ENCODE results near the gene TRIM22. TPM values are rescaled to one million over a fixed set of nuclear protein-coding genes. Genes with fewer than 3 reads are reported as not detected.

Gene TRIM22
- total and polyA plus RNA-seq, 9 of the 15 experiments (the other 6 are each of a cell fraction or from before 2014, with no cell fraction given) = 0.06 to 1.1 (median 0.18) TPM; not detected in 2

DNA sequence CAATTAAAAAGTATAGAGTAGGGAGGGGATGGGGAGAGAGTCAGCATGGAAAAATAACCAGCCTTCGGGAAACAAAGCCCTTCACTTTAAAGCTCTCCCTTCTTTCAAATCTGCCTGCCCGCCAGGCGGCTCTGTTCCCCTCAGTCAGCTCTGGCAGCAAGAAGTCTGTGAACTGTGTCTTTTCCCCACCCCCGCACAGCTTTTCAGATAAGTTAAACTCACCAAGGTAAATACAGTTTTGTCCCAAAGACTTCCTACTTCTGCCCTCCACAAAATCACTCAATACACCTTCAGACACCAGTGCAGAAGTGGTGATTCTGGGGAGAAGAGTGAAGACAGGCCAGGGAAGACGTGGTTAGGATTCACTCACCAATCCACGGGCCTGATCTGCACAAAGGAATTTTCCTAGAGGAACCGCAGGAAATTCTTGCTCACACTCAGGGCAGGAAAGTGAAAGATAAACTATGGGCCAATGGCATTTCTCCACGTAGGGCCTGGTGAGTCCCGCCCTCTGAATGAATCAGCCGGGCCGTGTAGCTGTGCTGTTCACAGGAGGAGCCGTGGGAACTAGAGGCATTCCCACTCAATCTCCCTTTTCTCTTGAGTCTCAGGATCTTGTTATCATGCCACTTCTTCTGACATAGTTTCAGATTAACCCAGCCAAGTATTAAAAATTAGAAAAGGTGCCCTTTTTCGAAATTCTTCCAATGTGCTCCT, 4.8 kb upstream of the TRIM22 start, which contains the start of gene TRIM5 (continued):
- TF ChIP-seq HNRNPK (IDR thresholded peaks at IDR 0.05; ENCODE audit: low read depth, low read length, poor library complexity, severe bottlenecking) (no peak), KDM5B (IDR thresholded peaks at IDR 0.05; ENCODE audit: insufficient replicate concordance, low read depth, low read length) (peak; percentile 75), ZNF766 (CRISPR knock-in tag; conservative IDR thresholded peaks at IDR 0.05) (0 out of 2 replicates have a peak, but pooled peaks have one; percentile 44), TEAD1 (CRISPR knock-in tag; IDR thresholded peaks at IDR 0.05) (peak in 1 of 2 experiments; percentile 70; a peak in 1 of 4 replicates), JUN (IDR thresholded peaks at IDR 0.05; ENCODE audit: borderline replicate concordance, low read depth, low read length) (peak; percentile 42; the same call in 1 of the 2 replicates), JUN (CRISPR knock-in tag; IDR thresholded peaks at IDR 0.05; ENCODE audit: borderline replicate concordance) (no peak), ZC3H8 (IDR thresholded peaks at IDR 0.05) (no peak), EGR1 (conservative IDR thresholded peaks at IDR 0.05) (peak; percentile 98), GATAD2A (IDR thresholded peaks at IDR 0.05) (peak; percentile 73; the same call in 1 of the 2 replicates), NR1H2 (CRISPR knock-in tag; IDR thresholded peaks at IDR 0.05) (no peak), RCOR1 (IDR thresholded peaks at IDR 0.05; ENCODE audit: borderline replicate concordance in 1 of 2, low read depth in 2 of 2, low read length in 2 of 2) (peak in 1 of 2 experiments; percentile 42; a peak in 1 of 4 replicates), ZNF398 (CRISPR knock-in tag; IDR thresholded peaks at IDR 0.05) (no peak), HNRNPUL1 (IDR thresholded peaks at IDR 0.05; ENCODE audit: low read length) (no peak), NFIC (IDR thresholded peaks at IDR 0.05) (peak; percentile 27; the same call in 1 of the 2 replicates), ATF1 (CRISPR knock-in tag; IDR thresholded peaks at IDR 0.05) (no peak), ATF1 (tag; IDR thresholded peaks at IDR 0.05) (peak; percentile 94), SMAD1 (IDR thresholded peaks at IDR 0.05; ENCODE audit: low read depth, low read length, partially characterized antibody) (no peak), ZKSCAN8 (CRISPR knock-in tag; IDR thresholded peaks at IDR 0.05) (no peak), KLF10 (CRISPR knock-in tag; IDR thresholded peaks at IDR 0.05) (no peak), FOSL1 (tag; conservative IDR thresholded peaks at IDR 0.05) (peak; percentile 90), CBX2 (IDR thresholded peaks at IDR 0.05; ENCODE audit: insufficient read depth, low read length, poor library complexity, severe bottlenecking) (no peak), FOXK2 (conservative IDR thresholded peaks at IDR 0.05 in 1 of 2, IDR thresholded peaks at IDR 0.05 in 1 of 2; ENCODE audit: low read depth in 2 of 2) (peak; percentile 74 to 82)
- TF ChIP-seq, protein P1, sequence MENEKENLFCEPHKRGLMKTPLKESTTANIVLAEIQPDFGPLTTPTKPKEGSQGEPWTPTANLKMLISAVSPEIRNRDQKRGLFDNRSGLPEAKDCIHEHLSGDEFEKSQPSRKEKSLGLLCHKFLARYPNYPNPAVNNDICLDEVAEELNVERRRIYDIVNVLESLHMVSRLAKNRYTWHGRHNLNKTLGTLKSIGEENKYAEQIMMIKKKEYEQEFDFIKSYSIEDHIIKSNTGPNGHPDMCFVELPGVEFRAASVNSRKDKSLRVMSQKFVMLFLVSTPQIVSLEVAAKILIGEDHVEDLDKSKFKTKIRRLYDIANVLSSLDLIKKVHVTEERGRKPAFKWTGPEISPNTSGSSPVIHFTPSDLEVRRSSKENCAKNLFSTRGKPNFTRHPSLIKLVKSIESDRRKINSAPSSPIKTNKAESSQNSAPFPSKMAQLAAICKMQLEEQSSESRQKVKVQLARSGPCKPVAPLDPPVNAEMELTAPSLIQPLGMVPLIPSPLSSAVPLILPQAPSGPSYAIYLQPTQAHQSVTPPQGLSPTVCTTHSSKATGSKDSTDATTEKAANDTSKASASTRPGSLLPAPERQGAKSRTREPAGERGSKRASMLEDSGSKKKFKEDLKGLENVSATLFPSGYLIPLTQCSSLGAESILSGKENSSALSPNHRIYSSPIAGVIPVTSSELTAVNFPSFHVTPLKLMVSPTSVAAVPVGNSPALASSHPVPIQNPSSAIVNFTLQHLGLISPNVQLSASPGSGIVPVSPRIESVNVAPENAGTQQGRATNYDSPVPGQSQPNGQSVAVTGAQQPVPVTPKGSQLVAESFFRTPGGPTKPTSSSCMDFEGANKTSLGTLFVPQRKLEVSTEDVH (IDR thresholded peaks at IDR 0.05; ENCODE audit: low read depth, partially characterized antibody) = peak; percentile 55
- TF ChIP-seq, protein P2, sequence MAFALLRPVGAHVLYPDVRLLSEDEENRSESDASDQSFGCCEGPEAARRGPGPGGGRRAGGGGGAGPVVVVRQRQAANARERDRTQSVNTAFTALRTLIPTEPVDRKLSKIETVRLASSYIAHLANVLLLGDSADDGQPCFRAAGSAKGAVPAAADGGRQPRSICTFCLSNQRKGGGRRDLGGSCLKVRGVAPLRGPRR (CRISPR knock-in tag; IDR thresholded peaks at IDR 0.05) = no peak

Measured in K562 (cell line).